Osteoblast (primary cell): ENCODE measurements around the gene LRATD1. TPM values are rescaled to one million over a fixed set of nuclear protein-coding genes. Genes with fewer than 3 reads are reported as not detected.

Experiments used
- DNase-seq: peaks from one replicate; pipeline ENCODE4 v3.0.0; 2011; ENCODE audit warnings: low spot score, mixed read lengths; ENCODE audit not compliant: insufficient read length; ENCODE audit errors: missing footprints
- H2AFZ ChIP-seq: 2 replicates; pipeline ENCODE4 v1.6.0; 2011; ENCODE audit warnings: mild to moderate bottlenecking, low read length
- H3K27ac ChIP-seq: 2 replicates; pipeline ENCODE4 v1.5.1; 2011; ENCODE audit warnings: mild to moderate bottlenecking, low read depth, low read length, moderate library complexity
- H3K27me3 ChIP-seq: 2 replicates; pipeline ENCODE4 v1.6.0; 2012; ENCODE audit warnings: mild to moderate bottlenecking, control low read depth, inconsistent platforms, low read length, moderate library complexity; ENCODE audit not compliant: insufficient read depth
- H3K36me3 ChIP-seq: 2 replicates; pipeline ENCODE4 v1.5.1; 2011; ENCODE audit warnings: mild to moderate bottlenecking, low read length, control low read depth, moderate library complexity; ENCODE audit not compliant: insufficient read depth
- H3K4me1 ChIP-seq: 2 replicates; pipeline ENCODE4 v1.5.1; 2011; ENCODE audit warnings: mild to moderate bottlenecking, low read length, control low read depth, moderate library complexity; ENCODE audit not compliant: insufficient read depth
- H3K4me2 ChIP-seq: 2 replicates; pipeline ENCODE4 v1.6.0; 2011; ENCODE audit warnings: mild to moderate bottlenecking, low read length; ENCODE audit not compliant: insufficient read depth
- H3K4me3 ChIP-seq: fragments of 200-600 bp; sonication (generic); 3 replicates; pipeline ENCODE4 v1.5.1; 2012; ENCODE audit warnings: mild to moderate bottlenecking, low read length, inconsistent platforms; ENCODE audit not compliant: insufficient read depth
- H3K79me2 ChIP-seq: 2 replicates; pipeline ENCODE4 v1.6.0; 2012; ENCODE audit warnings: mild to moderate bottlenecking, low read length, control low read depth, inconsistent platforms; ENCODE audit not compliant: insufficient read depth
- H3K9me3 ChIP-seq: 2 replicates; pipeline ENCODE4 v1.5.1; 2011; ENCODE audit warnings: low read depth, low read length, control low read depth
- H4K20me1 ChIP-seq: 2 replicates; pipeline ENCODE4 v1.6.0; 2012; ENCODE audit warnings: mild to moderate bottlenecking, low read length, control low read depth; ENCODE audit not compliant: insufficient read depth
- CTCF ChIP-seq: IDR thresholded peaks from 2 replicates; pipeline ENCODE4 v1.5.1; 2011; ENCODE audit warnings: mild to moderate bottlenecking, low read depth, low read length, moderate library complexity; ENCODE audit errors: extremely low read depth
- total RNA-seq: library from RNA; depleted of rRNA; stranded (reverse); fragments of >200 nt; gene quantifications from 2 replicates; pipeline ENCODE4 v1.2.3, GENCODE V29; 2012

The LRATD1 gene
- total RNA-seq, 1 donor, result 5.8 TPM

DNA sequence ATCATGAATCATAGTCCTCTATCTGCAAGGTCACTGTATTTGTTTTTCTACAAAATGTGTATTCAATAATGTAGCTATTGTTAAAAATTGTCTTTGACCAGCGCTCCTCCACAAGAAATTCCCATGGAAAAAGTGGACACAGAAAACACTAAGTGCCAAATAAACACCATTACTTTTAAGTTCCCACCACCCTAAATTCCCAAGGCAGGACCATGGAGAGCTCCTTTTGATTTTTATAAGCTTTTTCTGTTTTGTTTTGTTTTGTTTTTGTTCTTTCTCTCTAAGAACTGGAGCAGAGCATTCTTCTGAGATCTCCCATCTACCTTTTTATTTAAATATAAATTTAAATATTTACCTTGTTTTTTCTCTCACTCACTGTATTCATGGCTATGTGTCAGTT is 44.5 kb downstream of the LRATD1 start:
- Histone ChIP-seq H3K4me1 (no peaks in the 10 kb centered on the region), H4K20me1 (no peaks in the 10 kb centered on the region), H3K79me2 (no peaks in the 10 kb centered on the region), H3K4me3 (no peak overlapping the region), H3K27me3 (no peaks in the 10 kb centered on the region), H3K9me3 (peaks cover 3% of the 10 kb centered on the region), H2AFZ (no peak overlapping the region), H3K4me2 (no peak overlapping the region), H3K27ac (no peak overlapping the region), H3K36me3 (no peaks in the 10 kb centered on the region)
- no peak for TF ChIP-seq CTCF
- no peak for DNase-seq

- Histone ChIP-seq H4K20me1 (no peaks in the 10 kb centered on the region), H2AFZ (no peak overlapping the region), H3K9me3 (peaks cover 3% of the 10 kb centered on the region), H3K27me3 (no peaks in the 10 kb centered on the region), H3K4me2 (no peak overlapping the region), H3K4me1 (no peaks in the 10 kb centered on the region), H3K79me2 (no peaks in the 10 kb centered on the region), H3K4me3 (no peak overlapping the region), H3K27ac (no peak overlapping the region), H3K36me3 (no peaks in the 10 kb centered on the region)
- no peak for TF ChIP-seq CTCF
- DNase-seq, result no peak
Observed at GRCh38 chr2:14678761-14679160, 46.2 kb downstream of the LRATD1 start.

- Histone ChIP-seq H3K4me2 (no peak overlapping the region), H3K9me3 (no peaks in the 10 kb centered on the region), H3K27me3 (no peaks in the 10 kb centered on the region), H3K4me3 (no peak overlapping the region), H4K20me1 (no peaks in the 10 kb centered on the region), H3K79me2 (no peaks in the 10 kb centered on the region), H2AFZ (no peak overlapping the region), H3K4me1 (no peaks in the 10 kb centered on the region), H3K27ac (no peak overlapping the region), H3K36me3 (no peaks in the 10 kb centered on the region)
- no peak for TF ChIP-seq CTCF
- no peak for DNase-seq
Observed at GRCh38 chr2:14681608-14682007, 49.1 kb downstream of the LRATD1 start.
